GM21528 (cell line): ENCODE data around the gene SYCE3.

Experiments
- ATAC-seq: cut with Tn5 transposase; IDR thresholded peaks from one replicate; pipeline ENCODE4 v1.9.1; 2021; ENCODE audit warnings: mild to moderate bottlenecking, moderate library complexity; ENCODE audit not compliant: unreplicated experiment, low FRiP score

Gene SYCE3

DNA sequence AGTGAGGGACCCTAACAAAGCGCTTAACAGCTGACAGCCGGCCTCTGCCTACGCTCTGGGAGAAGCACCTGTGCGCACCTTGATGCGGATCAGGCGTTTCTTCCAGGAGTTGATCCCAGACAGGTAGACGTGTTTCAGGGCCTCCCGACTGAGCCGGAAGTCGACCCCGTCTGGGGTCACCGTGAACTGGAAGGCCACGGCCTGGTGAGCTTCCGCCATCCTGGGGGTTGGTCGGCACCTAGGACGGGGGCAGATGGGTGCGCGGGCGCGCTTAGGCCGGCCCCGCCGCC is 14.9 kb upstream of the SYCE3 start:
- ATAC-seq: no peak

GRCh38 chr22:50576806-50577696 is 14.3 kb upstream of the SYCE3 start:
- ATAC-seq: no peak

DNA sequence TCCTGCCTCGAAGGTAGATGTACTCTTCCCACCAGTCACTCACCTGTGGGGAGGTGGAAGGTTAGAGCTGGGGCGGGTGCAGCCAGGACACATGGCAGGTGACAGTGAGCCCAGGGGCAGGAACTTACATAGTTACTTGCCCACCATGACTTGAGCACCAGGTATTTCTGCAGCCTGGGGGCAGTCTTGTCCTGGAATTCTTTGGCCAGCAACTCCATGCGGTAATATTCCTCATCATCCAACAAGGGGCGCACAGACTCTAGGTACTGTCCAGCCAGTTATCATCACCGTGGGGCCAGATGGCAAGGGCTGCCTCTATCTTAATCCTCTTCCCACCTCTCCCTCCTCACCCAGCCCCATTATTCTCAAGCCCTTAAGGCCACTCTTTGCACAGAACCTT is 13.4 kb upstream of the SYCE3 start:
- no peak for ATAC-seq

DNA sequence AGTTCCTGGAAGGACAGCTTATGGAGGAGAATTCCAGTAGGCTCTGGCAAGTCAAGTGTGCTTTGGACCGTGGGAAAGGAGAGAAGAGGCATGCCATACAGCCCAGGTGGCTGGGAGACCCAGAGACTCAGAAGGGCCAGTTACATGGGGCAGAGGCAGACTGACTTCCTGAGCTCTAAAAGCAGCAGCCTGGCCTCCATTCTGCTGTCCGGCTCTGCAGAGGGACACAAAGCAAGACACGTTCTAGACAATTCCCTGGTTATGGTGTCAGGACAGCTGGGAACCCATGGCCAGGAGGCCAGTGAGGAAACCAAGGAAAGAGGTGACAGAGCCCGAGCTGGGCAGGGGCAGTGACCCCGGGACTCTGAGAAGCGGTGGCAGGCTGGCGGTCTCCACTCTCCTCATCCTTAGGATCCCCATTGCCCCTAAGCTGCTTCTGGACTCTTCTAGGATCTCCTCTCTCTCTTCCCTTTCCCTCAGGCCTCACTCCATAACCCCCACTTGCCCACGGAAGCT is 12.8 kb upstream of the SYCE3 start:
- no peak for ATAC-seq

- ATAC-seq: no peak
These were observed 11.7 kb upstream of the SYCE3 start for GRCh38 chr22:50574383-50574755.

DNA sequence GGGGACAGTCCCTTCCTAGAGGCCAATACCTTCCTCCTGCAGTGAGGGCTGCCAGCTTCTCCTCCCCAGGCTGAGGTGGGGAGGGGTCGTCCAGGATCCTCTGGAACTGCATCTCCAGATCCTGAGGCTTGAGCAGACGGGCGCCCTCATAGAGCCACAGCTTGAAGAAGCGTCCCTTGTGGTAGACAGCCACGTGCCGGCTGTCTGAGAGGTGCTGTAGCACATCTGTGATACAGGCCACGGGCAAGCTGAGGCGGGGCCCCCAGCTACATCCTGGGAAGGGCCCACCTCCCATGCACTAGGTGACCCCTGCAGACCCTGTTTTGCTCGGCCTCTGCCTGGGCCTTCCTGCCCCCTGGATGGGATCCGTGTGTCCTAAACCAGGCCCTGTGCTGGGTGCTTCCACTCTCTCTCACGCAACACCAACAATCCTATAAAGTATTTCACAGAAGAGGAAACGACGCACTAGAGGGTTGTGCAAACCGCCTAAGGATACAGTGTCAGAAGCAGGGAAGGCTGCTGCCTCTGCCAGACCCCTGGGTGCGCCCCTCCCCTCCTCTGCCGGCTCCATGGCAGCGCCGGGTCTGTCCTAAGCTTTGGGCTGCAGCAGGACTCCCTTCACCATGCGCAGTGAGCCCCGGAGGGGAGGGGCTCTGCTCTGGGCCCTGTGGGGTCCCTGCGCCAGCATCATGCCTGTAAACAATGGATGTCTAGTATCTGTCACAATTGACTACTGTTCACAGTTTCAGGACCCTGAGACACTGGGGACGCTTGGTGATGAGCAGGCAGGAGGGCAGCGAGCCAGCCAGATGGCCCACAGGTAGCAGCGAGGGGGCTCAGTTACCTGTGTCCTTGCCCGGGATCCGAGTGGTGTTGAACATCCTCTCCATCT is 11.0 kb upstream of the SYCE3 start:
- no peak for ATAC-seq

DNA sequence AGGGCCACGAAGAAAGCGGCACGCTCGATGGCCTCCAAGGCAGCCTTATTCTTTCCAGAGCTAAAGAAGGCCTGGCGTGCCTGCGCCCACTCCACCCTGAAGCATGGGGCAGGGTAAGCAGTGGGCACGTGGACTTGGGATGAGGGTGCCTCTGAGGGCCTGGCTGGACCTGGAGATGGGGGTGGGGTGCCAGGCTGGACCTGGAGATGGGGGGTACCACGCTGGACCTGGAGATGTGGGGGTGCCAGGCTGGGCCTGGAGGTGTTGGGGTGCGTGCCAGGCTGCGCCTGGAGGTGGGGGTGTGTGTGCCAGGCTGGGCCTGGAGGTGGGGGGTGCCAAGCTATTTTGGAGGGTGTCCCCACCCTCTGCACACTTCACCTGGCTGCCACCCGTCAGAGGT is 10.2 kb upstream of the SYCE3 start:
- no peak for ATAC-seq

DNA sequence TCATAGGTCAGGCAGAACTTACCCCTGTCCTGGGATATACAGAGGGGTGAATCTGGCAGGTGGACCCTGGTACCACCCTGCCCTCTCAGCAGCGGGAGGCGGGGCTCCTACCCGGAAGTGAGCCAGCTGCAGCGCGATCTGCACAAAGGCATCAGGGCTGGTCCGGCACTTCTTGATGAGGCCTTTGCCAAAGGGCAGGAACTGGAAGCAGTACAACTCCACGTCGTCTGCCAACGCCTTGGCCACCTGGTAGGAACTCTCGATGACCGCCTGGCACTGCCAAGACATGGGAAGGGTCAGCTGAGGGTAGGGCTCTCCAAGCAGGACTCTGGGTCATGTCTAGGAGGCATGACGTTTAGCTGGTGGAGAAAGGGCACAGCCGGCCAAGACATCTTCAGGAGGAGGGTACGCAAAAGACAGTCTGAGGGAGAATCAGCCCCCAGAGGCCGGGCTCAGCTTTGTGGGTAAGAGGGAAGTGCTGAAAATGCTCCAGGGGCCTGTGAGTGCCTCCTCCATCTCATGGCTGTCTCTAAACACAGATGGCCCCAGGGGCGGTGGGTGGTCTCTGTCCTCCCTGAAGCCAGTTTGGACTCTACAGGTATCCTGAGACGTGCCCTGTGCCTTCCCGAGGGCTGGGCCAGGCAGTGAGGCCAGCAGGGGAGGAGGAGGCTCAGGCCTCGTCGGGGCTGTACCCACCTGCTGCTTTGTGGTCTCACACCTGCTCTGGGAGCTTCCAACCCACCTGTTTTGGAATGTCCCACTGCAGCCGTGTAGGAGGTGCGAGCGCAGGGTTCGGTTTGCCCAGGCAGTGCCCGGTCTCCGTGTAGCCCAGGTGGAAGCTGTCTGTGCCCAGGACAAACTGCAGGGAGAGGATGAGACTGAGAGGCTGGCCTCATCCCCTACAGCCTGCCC is 8.8 kb upstream of the SYCE3 start:
- no peak for ATAC-seq

- ATAC-seq: no peak
These were observed 8.1 kb upstream of the SYCE3 start for GRCh38 chr22:50570861-50571260.

DNA sequence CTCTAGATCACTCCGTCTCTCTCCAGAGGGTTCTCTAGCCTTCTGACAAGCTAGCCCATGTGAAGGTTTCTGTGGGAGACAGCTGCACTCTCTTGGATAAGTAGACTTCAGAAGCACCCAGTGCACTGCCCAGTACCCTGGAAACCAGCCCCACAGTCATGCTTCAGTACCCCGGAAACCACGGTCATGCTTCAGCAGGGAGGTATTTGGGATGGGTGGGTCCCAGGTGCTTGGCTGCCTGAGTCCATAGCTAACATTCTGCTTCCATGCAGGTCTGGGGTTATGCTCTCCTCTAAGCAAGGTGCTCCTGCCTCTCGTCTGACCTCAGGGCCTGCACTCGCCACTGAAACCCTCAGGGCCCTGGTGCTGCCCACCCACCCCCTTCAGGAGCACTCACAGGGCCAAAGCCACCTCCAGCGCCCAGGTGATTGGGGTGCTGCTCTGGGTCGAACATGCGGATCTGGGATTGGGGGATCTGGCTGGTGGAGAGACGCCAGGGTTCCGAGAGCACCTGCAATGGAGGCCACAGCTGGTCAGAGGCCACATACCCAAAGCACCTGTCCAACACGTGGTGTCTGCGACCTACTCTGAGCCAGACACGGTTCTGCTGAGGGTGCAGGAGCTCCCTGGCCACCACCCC is 7.3 kb upstream of the SYCE3 start:
- no peak for ATAC-seq

DNA sequence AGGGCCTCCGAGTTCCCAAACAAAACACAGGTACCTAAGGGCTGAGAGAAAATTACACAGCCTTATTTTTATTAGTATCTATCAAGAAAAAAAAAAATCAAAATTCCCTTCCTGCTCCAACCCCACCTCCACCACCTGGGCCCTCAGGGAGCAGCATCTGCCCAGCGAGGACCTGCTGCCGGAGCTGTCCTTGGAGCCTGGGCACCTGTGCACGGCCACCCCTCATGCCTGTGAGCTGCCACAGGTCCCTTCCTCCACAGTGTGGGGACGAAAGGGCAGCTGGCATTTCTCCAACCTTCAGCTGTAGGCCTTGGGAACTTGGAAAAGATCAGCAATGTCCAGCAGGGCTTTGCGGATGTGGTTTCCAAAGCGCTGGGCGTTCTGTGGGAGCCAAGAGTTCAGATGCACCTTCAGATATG is 6.3 kb upstream of the SYCE3 start:
- no peak for ATAC-seq

DNA sequence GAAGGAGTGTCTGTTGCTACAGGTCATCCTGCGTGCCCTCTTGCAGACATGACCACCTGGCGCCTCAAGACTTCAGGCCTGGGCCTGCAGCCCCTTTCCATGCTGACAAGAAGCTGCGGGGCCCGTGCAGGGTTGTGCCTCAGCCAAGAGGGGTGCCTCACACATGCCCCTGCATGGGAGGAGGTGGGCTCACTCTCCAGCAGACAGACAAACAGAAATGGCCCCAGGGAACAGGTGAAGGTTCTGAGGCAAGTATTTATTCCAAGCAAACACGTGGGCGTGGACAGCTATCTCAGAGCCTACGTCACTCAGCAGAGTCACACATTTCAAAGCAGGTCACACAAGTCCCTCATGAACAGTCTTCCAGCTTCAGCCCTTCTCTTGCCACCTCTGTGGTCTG is 5.9 kb upstream of the SYCE3 start:
- ATAC-seq: no peak

DNA sequence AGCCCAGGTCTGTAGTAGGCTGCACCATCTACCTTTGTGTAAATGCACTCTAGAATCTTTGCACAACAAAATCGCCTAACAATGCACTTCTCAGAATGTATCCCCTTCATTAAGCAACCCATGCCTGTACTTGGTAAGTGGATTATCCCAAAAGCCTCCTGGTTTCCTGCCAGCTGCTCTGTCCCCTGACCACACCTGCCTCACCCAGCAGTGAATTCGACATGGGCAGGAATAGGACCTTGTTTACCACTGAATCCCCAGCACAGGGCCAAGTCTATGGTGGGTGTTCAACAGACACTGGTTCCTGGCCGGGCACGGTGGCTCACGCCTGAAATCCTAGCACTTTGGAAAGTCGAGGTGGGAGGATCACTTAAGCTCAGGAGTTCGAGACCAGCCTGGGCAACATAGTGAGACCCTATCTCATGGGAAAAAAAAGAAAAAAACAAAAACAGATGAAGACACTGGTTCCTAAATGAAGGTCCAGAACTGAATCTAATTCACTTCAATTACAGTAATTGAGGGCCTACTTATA is 5.1 kb upstream of the SYCE3 start:
- ATAC-seq: no peak

GRCh38 chr22:50564289-50564688 is 1.6 kb upstream of the SYCE3 start:
- ATAC-seq: no peak

GRCh38 chr22:50563413-50564160 is 868 bp upstream of the SYCE3 start:
- no peak for ATAC-seq

DNA sequence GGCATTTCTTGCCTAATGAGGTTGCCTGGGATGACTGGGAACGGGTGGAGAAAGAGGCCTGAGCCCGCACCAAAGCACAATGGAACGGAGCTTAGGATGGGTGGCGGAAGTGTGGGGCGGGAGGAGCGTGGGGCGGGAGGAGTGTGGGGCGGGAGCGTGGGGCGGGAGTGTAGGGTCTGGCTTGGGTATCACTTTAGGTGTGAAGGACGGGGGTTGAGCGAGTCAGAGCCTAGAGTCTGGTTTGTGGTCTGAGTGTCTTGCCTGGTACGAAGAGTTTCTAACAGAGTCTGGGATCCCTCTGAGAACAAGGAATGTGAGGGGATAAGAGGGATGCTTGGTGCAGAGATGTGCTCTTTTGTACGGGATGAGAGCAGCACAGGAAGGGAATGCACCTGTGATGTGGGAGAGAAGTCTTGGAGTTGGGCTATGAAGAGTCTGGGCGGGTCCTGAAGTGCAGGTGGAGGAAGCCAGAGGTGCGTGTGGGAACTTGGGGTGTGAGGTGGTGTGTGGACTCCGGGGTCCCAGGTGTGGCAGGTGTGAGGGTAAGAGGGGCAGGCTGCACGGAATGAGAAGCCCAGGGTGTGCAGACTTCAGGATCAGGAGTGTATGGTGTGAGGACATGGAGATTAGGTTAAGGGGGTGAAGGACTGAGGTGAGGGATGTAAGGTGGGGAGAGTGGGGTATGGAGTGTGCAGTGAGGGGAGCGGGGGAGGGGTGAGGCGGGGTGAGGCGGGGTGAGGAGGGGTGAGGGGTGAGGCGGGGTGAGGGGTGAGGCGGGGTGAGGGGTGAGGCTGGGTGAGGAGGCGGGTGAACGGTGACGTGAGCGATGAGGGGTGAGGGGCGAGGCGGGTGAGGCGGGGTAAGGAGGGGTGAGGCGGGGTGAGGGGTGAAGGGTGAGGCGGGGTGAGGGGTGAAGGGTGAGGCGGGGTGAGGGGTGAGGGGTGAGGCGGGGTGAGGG is 1.0 kb downstream of the SYCE3 start:
- ATAC-seq: no peak

GRCh38 chr22:50560034-50560433 is 2.7 kb downstream of the SYCE3 start:
- ATAC-seq: no peak

GRCh38 chr22:50556703-50557102 is 6.0 kb downstream of the SYCE3 start:
- ATAC-seq: no peak
